ENCODE results near the gene SAFB2.

SAFB2 gene

GRCh38 chr19:5605362-5605761 lies 17.2 kb downstream of the SAFB2 start:
- no peak for DNase-seq

GRCh38 chr19:5603626-5604025 lies 18.9 kb downstream of the SAFB2 start:
- DNase-seq: peak; percentile 10

DNA sequence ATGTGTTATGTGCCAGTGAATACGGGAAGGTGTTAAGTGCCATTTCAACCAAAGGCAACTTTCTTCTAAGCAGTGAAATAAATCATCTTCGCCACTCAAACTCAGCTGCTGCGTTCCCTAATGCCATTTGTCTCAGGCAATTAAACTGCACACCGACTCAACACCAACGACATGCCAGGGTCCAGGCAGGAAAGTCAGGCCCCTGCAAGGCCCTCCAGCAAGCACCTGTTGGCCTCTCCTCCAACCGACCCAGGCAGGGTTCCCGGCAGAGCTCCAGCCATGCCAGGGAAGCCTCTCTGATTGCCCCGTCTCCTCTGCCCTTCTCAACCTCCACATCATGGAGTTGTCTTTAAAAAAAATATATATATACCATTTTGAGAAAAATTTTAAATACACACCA lies 21.8 kb downstream of the SAFB2 start:
- no peak for DNase-seq

- DNase-seq: no peak
These were observed 26.8 kb downstream of the SAFB2 start for GRCh38 chr19:5595745-5596144.

- DNase-seq: no peak
These were observed 27.4 kb downstream of the SAFB2 start for GRCh38 chr19:5595129-5595528.

- DNase-seq: no peak
These were observed 28.0 kb downstream of the SAFB2 start for GRCh38 chr19:5594521-5594950.

- DNase-seq: no peak
These were observed 29.0 kb downstream of the SAFB2 start for GRCh38 chr19:5593343-5594255.

DNA sequence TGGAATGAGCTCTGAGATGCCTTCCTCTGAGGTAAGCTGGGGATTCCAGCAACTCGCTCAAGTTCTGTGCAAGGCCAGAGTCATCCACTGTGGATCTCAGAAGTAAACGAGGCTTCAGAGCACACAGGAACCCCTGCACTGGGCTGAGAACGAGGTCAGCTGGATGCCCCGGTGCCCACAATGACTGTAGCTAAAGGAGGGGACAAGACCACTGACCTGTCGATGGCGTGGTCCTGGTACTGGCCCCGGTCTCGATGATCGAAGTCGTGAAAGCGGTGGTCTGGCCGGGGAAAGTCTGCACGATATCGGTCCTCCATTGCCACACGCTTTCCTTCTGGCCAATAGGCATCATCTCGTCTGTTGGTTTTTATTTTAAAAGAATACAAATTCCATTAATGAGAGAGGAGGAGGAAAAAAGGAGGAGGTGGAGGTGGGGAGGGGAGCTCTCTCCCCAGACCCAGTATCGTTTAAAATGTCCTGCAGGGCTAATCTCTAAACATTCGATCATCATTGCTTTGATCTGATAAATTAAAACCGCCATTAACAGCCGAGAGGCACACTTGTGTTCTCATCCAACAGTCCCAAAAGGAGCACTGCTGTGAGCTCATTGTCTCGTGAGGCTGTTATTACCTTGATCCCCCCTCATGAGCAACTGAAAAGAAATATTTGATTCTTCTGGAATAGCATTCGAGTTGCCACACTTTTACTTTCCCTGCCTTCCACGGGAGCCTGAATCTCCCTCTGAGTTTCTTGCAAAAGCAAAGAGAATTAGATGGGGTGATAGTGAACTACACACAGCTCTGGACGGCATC lies 29.8 kb downstream of the SAFB2 start:
- DNase-seq: no peak

- DNase-seq: no peak
These were observed 31.1 kb downstream of the SAFB2 start for GRCh38 chr19:5591476-5591875.

- DNase-seq: no peak
These were observed 31.8 kb downstream of the SAFB2 start for GRCh38 chr19:5590865-5591154.

DNA sequence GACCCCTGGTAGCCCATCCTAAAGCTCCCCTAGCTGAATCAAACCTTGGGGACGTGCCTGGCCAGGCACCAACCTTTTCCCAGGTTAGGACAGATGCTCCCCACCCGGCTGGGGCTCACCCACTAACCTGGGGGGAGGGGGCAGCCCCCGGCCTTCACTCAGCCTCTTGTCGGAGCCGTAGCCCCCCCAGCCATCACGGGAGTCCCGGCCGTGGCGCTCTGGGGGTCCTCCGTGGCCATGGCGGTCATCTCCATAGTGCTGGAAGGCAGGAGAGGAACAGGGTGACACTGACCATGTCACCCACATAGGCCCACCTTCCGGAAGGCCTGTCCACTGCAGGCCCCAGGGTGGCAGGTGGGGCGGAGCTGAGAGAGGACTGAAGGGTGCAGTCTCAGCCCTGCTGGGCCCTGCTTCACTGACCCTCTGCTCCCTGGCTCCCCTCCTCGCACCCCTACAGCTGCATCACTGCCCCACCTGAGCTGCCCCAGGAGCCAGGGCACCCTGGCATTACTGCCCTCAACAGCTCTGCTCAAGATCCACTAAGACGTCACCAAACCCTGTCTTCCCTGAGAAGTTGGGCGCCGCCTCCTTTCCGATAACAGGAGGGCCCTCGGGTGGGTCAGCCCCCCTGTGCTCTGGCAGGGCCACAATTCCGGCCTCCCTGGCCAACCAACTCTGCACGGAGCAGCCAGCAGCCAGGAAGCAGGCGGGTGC lies 32.3 kb downstream of the SAFB2 start:
- DNase-seq: no peak

GRCh38 chr19:5588906-5589676 lies 33.5 kb downstream of the SAFB2 start:
- DNase-seq: no peak

DNA sequence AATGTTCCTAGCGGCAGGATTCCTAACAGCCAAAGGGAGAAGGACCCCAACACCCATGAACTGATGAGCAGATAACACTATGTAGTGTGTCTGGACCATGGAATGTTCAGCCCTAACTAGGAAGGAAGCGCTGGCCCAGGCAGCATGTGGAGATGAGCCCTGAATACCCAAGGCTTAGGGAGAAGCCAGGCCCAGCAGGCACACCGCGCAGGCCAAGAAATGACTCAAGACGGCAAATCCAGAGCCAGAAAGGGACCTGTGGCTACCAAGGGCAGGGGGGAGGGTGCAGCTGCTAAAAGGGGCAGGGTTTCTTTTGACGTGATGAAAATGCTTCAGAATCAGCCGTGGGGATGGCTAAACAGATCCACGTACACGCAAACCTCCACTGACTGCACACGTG lies 34.1 kb downstream of the SAFB2 start:
- no peak for DNase-seq

DNA sequence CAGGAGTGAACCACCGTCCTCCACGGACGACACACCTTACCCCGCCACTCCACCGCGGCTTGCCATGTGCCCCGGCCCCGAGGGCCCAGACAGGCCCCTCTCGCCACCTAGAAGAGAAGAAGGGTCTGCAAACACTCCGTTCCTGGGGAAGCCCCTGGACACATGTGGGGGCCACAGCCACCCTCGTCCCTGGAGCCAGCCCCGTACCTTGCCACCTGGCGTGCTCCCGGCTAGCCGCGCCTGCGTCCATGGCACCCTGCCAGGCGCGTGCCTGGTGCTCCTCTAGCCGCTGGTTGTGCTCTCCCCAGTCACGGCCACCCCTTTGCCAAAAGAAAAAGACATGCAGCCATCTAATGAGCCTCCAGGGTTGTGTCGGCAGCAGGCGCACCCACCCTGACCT lies 34.9 kb downstream of the SAFB2 start:
- no peak for DNase-seq

DNA sequence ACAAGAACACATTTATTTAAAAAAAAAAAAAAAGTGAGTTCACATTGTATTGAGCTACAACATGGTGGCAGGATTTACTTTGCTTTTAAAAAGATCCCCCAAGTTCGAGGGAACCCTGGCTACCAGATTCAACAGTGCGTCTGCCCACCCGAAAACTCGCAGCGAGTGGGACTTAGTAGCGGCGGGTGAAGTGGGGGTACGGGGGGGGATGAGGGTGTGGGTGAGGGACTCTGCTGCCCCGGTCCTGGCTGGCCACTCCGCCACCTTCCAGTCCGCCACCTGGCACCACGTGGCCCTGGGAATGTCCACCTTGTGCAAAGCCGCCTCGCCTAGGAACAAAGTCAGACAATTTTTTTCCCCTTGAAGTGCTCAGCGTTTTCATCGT lies 35.5 kb downstream of the SAFB2 start:
- no peak for DNase-seq

- no peak for DNase-seq
These were observed 36.1 kb downstream of the SAFB2 start for GRCh38 chr19:5586300-5587070.

DNA sequence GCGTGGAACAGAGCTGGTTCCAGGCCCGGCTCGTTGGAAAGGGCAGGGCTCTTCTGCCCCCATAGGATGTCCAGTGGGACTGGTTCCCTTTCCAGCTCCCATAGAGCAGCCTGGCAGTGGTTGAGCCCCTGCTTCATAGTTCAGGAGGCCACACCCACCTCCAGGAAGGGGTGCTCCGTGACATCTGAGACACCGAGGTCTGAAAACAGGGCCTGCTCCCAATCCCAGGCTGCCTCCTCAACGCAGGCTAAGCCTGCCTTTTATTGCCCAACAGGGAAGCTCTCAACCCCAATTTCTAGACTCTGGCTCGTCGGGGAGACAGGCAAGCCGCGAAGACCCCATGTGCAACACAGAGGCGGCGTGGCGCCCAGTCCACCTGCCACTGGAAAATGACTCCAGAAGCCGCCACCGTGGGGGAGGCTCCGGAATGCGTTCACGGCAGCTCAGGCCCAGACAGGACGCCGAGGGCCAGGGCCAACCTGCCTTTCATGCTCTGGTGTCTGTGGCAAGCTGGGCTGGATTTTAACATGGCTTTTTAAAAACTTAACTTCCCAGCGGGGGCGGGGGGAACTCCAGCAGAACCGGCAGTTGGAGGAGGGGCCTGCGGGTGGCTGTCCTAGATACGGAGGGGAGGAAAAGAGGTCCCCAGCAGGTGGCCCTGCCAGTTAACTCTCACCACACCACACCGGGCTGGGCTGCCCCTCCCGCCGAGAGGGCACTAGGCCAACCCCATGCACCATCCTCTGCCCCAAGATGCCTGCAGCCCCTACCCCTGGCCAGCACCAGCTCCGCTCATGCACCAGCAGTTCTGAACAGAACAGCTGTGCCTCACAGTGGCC lies 36.9 kb downstream of the SAFB2 start:
- no peak for DNase-seq

DNA sequence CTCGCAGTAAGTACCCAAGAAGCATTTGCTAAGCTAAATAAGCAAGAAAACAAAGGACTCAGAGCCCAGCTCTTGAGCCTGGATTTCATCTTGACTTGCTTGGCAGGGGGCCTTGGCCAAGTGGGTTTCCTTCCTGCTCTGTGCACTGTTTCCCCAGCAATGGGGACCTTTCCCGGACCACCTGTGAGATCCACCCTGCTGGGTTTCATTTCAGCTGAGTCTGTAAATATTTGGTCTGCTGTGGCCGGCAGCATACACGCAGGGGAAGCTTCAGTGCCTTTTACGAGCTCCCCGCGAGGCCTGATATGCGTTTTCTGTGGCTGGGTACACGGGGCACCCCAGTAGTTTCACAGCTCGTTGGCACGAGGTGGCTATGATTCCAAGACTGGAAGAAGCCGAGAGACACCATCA lies 42.4 kb downstream of the SAFB2 start:
- no peak for DNase-seq

- DNase-seq: no peak
These were observed 42.9 kb downstream of the SAFB2 start for GRCh38 chr19:5579697-5580096.

DNA sequence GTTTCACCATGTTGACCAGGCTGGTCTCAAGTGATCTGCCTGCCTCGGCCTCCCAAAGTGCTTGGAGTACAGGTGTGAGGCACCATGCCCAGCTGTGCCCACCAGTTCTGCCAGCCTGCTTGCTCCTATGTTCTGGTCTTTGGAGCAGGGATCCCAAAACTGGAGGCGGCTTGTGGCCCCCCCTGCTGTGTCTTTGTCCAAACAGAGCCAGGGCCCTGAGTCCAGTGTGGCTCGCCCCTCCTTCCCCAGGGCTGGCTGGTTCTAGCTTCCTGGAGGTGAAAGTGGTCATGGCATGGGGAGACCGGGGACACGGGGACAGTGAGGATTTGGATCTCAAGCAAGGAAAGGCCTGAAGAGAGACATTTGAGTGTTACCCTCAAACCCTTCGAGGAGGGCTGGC lies 43.3 kb downstream of the SAFB2 start:
- no peak for DNase-seq
